Measurements from ENCODE around the gene GATM. TPM values are rescaled to one million over a fixed set of nuclear protein-coding genes. Genes with fewer than 3 reads are reported as not detected.
"Not testable (repeated sequence)": the region's sequence is repeated elsewhere in the genome, so short reads cannot be mapped to it uniquely, and the experiment has no call there.

GATM gene
- total RNA-seq, 2 donors from 2014 or later, result 1.7 to 2.7 TPM

DNA sequence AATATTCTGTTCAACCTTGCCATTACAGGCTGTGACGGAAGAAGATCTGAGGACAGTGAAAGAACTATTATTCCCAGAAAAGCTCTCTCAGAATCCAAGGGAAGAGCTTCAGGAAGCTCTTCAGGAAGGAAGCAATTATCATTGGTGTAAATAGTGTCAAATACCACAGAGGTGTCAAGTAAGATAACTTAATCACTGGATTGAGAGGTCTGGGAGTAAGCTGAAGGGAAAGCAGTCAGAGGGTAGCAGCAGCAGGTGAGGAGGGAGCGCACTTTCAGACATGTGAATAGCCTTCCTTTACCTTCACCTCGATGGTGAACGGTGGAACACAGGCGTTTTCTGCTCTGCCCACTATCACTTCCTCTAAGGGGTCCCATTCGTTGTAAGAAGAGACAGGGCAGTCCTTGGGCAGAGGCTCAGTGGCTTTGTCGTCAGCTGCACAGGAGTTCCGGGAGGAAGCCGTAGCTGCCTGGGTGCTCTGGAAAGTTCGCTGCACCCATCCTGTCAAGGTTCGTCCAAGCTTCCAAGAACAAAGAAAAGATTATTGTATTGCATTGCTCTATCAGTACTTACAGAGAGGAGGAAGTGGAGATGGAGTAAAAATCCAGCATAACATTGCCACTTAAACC, 1.9 kb downstream of the GATM start:
- Mint-ChIP-seq H3K4me1 (no peaks in the 10 kb centered on the region), H3K36me3 (ENCODE audit: low read depth) (no peaks in the 10 kb centered on the region), H3K27ac (no peak overlapping the region), H3K27me3 (peaks cover 54% of the 10 kb centered on the region), H3K4me3 (no peak overlapping the region), H3K9me3 (no peaks in the 10 kb centered on the region)
- ATAC-seq (replicated peaks), result no peak

GRCh38 chr15:45375836-45376235, 2.5 kb downstream of the GATM start:
- no peaks in the 10 kb centered on the region for H3K9me3 Mint-ChIP-seq
- H3K4me1 Mint-ChIP-seq, result no peaks in the 10 kb centered on the region
- ATAC-seq (replicated peaks), result no peak
- H3K27me3 Mint-ChIP-seq, result peaks cover 53% of the 10 kb centered on the region
- no peaks in the 10 kb centered on the region for H3K36me3 Mint-ChIP-seq (ENCODE audit: low read depth)
- H3K27ac Mint-ChIP-seq, result no peak overlapping the region
- H3K4me3 Mint-ChIP-seq, result no peak overlapping the region

DNA sequence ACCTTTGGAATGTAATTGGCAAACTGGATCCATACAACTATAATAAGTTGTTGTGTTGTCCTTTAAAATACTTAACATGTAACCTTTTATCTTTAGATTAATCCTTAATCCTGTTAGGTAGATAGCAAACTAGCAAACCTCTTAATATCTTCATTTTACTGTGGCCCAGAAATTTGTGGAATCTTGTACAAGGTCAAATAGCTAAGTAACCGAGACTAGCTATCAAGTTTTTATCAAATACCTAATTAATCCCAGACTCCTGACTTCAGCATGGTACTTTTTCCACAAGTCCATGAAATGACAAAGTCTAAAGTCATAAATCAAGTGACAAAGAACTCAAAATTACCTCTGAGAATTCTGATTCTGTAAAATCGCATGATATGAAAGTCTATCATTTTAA, 4.4 kb downstream of the GATM start:
- Mint-ChIP-seq H3K4me1 (no peaks in the 10 kb centered on the region), H3K9me3 (no peaks in the 10 kb centered on the region), H3K36me3 (ENCODE audit: low read depth) (no peaks in the 10 kb centered on the region), H3K27ac (no peak overlapping the region), H3K4me3 (no peak overlapping the region), H3K27me3 (peaks cover 50% of the 10 kb centered on the region)
- no peak for ATAC-seq (replicated peaks)

GRCh38 chr15:45372041-45372995, 6.0 kb downstream of the GATM start:
- H3K27me3 Mint-ChIP-seq, result peaks cover 41% of the 10 kb centered on the region
- no peak for ATAC-seq (replicated peaks)
- H3K36me3 Mint-ChIP-seq (ENCODE audit: low read depth), result no peaks in the 10 kb centered on the region
- H3K9me3 Mint-ChIP-seq, result no peaks in the 10 kb centered on the region
- no peak overlapping the region for H3K4me3 Mint-ChIP-seq
- no peak overlapping the region for H3K27ac Mint-ChIP-seq
- H3K4me1 Mint-ChIP-seq, result no peaks in the 10 kb centered on the region

DNA sequence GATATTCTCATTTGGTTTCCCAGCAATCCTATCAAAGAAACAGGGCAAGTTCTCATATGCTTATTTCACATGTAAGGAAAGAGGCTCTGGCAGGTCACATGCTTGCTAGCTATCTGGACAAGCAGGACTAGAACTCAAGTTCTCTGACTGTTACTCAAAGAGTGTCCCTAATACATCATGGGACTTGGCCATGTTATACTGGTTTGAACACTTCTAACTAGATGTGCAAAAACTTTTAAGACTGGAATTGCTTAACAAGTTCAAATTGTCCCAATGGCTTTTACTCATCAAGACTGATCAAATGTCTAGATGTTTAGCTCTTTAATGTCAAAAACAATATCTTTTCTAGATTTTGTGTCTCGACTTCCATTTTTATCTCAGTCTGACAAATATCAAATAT, 6.8 kb downstream of the GATM start:
- no peak for ATAC-seq (replicated peaks)
- H3K4me1 Mint-ChIP-seq, result no peaks in the 10 kb centered on the region
- peaks cover 33% of the 10 kb centered on the region for H3K27me3 Mint-ChIP-seq
- no peaks in the 10 kb centered on the region for H3K36me3 Mint-ChIP-seq (ENCODE audit: low read depth)
- H3K4me3 Mint-ChIP-seq, result no peak overlapping the region
- no peak overlapping the region for H3K27ac Mint-ChIP-seq
- H3K9me3 Mint-ChIP-seq, result no peaks in the 10 kb centered on the region

GRCh38 chr15:45370042-45370441, 8.3 kb downstream of the GATM start:
- H3K4me1 Mint-ChIP-seq; H3K9me3 Mint-ChIP-seq; ATAC-seq (replicated peaks): not testable (repeated sequence)

DNA sequence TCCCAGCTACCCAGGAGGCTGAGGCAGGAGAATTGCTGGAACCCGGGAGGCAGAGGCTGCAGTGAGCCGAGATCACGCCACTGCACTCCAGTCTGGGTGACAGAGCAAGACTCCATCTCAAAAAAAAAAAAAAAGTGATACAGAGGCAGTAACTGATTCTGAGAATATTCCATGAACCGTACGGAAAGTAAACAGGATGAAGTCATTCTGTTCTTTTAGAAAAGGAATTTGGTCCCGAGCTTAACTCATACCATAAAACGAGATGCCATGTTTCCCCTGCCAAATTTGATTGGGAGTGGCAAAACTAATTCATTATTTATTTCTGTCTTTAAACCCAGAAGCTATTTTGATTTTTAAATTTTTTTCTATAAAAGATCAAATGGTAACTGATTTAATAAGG, 11.1 kb downstream of the GATM start:
- not testable (repeated sequence) for H3K4me3 Mint-ChIP-seq; H3K4me1 Mint-ChIP-seq; H3K27ac Mint-ChIP-seq; H3K9me3 Mint-ChIP-seq; ATAC-seq (replicated peaks); H3K36me3 Mint-ChIP-seq (ENCODE audit: low read depth)
- H3K27me3 Mint-ChIP-seq, result peaks cover 15% of the 10 kb centered on the region

More at GRCh38 chr15:45370042-45370441, 8.3 kb downstream of the GATM start:
- not testable (repeated sequence) for H3K4me3 Mint-ChIP-seq; H3K27ac Mint-ChIP-seq; H3K36me3 Mint-ChIP-seq (ENCODE audit: low read depth)
- peaks cover 21% of the 10 kb centered on the region for H3K27me3 Mint-ChIP-seq

- no peaks in the 10 kb centered on the region for H3K4me1 Mint-ChIP-seq
- no peak overlapping the region for H3K27ac Mint-ChIP-seq
- H3K36me3 Mint-ChIP-seq (ENCODE audit: low read depth), result no peaks in the 10 kb centered on the region
- no peak for ATAC-seq (replicated peaks)
- H3K4me3 Mint-ChIP-seq, result no peak overlapping the region
- H3K9me3 Mint-ChIP-seq, result no peaks in the 10 kb centered on the region
- H3K27me3 Mint-ChIP-seq, result peaks cover 7% of the 10 kb centered on the region
Measured at GRCh38 chr15:45364271-45364670, 14.1 kb downstream of the GATM start.

DNA sequence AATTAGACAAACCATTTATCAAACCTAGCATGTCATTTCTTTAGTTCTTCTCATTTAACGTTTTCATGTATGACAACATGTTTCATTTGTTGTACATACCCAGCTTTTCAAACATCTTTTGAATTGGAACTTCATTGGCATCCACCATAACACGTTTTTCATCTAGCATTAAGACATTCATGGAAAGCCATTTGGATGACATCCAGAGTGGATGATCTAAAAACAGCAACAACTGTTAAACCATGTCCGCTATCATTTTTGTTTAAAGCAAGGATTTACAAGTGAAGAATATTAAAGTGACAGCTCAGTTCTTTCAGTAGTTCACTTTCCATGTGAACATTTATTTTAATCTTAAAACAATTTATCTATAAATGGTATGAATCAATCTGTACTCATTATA, 14.5 kb downstream of the GATM start:
- H3K4me3 Mint-ChIP-seq, result no peak overlapping the region
- peaks cover 6% of the 10 kb centered on the region for H3K27me3 Mint-ChIP-seq
- H3K9me3 Mint-ChIP-seq, result no peaks in the 10 kb centered on the region
- no peak for ATAC-seq (replicated peaks)
- H3K27ac Mint-ChIP-seq, result no peak overlapping the region
- H3K36me3 Mint-ChIP-seq (ENCODE audit: low read depth), result no peaks in the 10 kb centered on the region
- no peaks in the 10 kb centered on the region for H3K4me1 Mint-ChIP-seq

DNA sequence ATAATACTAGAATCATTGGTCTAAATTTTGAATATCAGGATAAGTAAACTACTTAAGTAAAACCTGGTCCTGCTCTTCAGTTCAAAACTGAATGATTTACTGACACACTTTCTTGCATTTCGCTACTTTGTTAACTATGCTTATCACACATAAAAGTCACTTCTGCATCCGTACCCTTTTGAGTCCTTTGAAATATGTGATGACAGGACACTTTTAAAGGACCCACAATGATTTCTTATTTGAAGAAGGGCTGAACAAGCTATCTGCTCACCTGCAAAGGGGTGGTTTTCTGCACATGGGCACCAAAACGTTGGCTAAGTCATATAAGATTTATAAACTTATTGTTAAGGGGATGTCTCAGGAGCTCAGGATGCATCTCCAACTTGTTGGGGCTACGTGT, 15.0 kb downstream of the GATM start:
- Mint-ChIP-seq H3K36me3 (ENCODE audit: low read depth) (no peaks in the 10 kb centered on the region), H3K27me3 (peaks cover 6% of the 10 kb centered on the region), H3K27ac (no peak overlapping the region), H3K4me1 (no peaks in the 10 kb centered on the region), H3K4me3 (no peak overlapping the region), H3K9me3 (no peaks in the 10 kb centered on the region)
- ATAC-seq (replicated peaks), result no peak

GRCh38 chr15:45362419-45362818, 15.9 kb downstream of the GATM start:
- ATAC-seq (replicated peaks), result no peak
- no peaks in the 10 kb centered on the region for H3K9me3 Mint-ChIP-seq
- no peaks in the 10 kb centered on the region for H3K36me3 Mint-ChIP-seq (ENCODE audit: low read depth)
- H3K27me3 Mint-ChIP-seq, result peaks cover 6% of the 10 kb centered on the region
- no peaks in the 10 kb centered on the region for H3K4me1 Mint-ChIP-seq
- H3K27ac Mint-ChIP-seq, result no peak overlapping the region
- H3K4me3 Mint-ChIP-seq, result no peak overlapping the region

DNA sequence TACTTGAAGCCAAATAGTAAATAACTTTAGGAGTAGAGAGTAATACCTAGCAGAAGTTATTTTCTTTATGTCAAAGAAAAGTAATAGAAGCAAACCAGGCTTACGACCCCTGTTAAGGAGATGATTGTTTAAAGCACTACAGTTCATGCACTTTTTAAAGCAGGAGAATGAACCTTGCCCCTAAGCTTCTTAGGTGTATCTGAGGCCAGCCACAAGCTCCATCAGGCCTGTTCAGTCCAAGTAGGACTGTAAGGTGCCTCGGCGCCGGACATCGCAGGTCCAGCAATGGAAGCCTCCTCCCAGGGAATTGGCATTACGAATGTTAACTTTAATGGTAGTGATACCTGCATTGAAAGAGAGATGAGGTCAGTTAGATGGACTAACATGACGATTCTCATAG, 16.5 kb downstream of the GATM start:
- no peaks in the 10 kb centered on the region for H3K36me3 Mint-ChIP-seq (ENCODE audit: low read depth)
- no peak overlapping the region for H3K27ac Mint-ChIP-seq
- no peak for ATAC-seq (replicated peaks)
- H3K4me1 Mint-ChIP-seq, result no peaks in the 10 kb centered on the region
- H3K4me3 Mint-ChIP-seq, result no peak overlapping the region
- H3K9me3 Mint-ChIP-seq, result no peaks in the 10 kb centered on the region
- H3K27me3 Mint-ChIP-seq, result peaks cover 6% of the 10 kb centered on the region

- no peak for ATAC-seq (replicated peaks)
- H3K27me3 Mint-ChIP-seq, result peaks cover 8% of the 10 kb centered on the region
- H3K4me3 Mint-ChIP-seq, result no peak overlapping the region
- H3K36me3 Mint-ChIP-seq (ENCODE audit: low read depth), result no peaks in the 10 kb centered on the region
- H3K4me1 Mint-ChIP-seq, result no peaks in the 10 kb centered on the region
- H3K27ac Mint-ChIP-seq, result no peak overlapping the region
- no peaks in the 10 kb centered on the region for H3K9me3 Mint-ChIP-seq
Measured at GRCh38 chr15:45355860-45356259, 22.5 kb downstream of the GATM start.

DNA sequence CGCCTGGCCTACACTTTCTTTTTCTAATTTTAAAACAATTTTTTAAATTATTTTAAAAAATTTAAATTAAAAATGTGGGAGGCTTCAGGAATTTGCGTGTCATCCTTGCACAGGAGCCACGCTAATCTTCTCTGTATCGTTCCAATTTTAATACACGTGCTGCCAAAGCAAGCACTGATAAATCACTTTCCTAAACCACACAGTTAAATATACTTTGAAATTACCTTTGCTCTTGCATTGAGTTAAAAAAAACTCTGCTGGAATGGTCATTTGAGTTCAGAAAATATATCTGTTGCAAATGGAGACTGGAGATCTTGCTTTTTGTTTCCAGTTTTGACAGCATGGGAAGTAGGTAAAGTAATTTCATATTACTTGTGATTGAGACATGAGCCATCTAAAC, 23.6 kb downstream of the GATM start:
- Mint-ChIP-seq H3K27me3 (peaks cover 9% of the 10 kb centered on the region), H3K27ac (no peak overlapping the region), H3K36me3 (ENCODE audit: low read depth) (no peaks in the 10 kb centered on the region), H3K4me1 (no peaks in the 10 kb centered on the region), H3K9me3 (no peaks in the 10 kb centered on the region), H3K4me3 (no peak overlapping the region)
- ATAC-seq (replicated peaks), result no peak

DNA sequence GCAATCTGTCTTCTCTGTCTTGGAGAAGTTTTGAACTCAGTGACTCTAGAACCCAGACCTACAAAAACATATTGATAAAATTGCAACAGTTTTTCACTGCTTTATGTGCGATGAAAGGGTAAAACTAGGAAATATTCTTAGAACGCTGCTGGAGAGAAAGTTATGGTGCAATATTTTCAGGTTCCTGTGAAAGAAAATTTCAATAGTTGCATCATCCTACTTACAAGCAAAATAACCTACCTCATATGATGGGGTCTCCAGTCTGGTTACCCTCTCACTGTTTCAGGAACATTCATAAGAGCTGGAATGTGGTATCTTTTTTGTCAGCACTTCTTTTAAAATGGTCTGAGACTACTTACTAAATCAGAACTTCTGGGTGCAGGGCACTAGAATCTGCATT, 27.1 kb downstream of the GATM start:
- Mint-ChIP-seq H3K9me3 (no peaks in the 10 kb centered on the region), H3K36me3 (ENCODE audit: low read depth) (no peaks in the 10 kb centered on the region), H3K4me1 (no peaks in the 10 kb centered on the region), H3K4me3 (no peak overlapping the region), H3K27me3 (peaks cover 38% of the 10 kb centered on the region), H3K27ac (no peak overlapping the region)
- no peak for ATAC-seq (replicated peaks)

Data from activated T-helper 17 cell treated with anti-CD3 and anti-CD28 coated beads, Interleukin-2, amount 50 U/mL, for 72 hours (primary cell).